NCI-H146 treated with DMSO at 0.1 percent for 48 hours (cell line): ENCODE measurements around the gene CAPN9.

ENCODE experiments used
- DNase-seq: peaks from one replicate; lab custom pipeline; 2025; ENCODE audit not compliant: unreplicated experiment; lab: John Stamatoyannopoulos, UW

Gene CAPN9

GRCh38 chr1:230821346-230821745 lies 74.2 kb downstream of the CAPN9 start:
- no peak for DNase-seq

- DNase-seq: no peak
Observed at GRCh38 chr1:230822092-230822581, 74.9 kb downstream of the CAPN9 start.

- no peak for DNase-seq
Observed at GRCh38 chr1:230823426-230823825, 76.2 kb downstream of the CAPN9 start.

- no peak for DNase-seq
Observed at GRCh38 chr1:230823931-230824381, 76.8 kb downstream of the CAPN9 start.

- DNase-seq: no peak
Observed at GRCh38 chr1:230824551-230824918, 77.3 kb downstream of the CAPN9 start.

- DNase-seq: no peak
Observed at GRCh38 chr1:230824919-230825721, 77.9 kb downstream of the CAPN9 start.

GRCh38 chr1:230825761-230826160 lies 78.6 kb downstream of the CAPN9 start:
- DNase-seq: no peak

- DNase-seq: no peak
Observed at GRCh38 chr1:230826166-230826875, 79.1 kb downstream of the CAPN9 start.

GRCh38 chr1:230827081-230827681 lies 80.0 kb downstream of the CAPN9 start:
- DNase-seq: no peak

- DNase-seq: no peak
Observed at GRCh38 chr1:230827801-230828200, 80.6 kb downstream of the CAPN9 start.

GRCh38 chr1:230828421-230828820 lies 81.2 kb downstream of the CAPN9 start:
- no peak for DNase-seq

- no peak for DNase-seq
Observed at GRCh38 chr1:230831771-230832170, 84.6 kb downstream of the CAPN9 start.

GRCh38 chr1:230832476-230832875 lies 85.3 kb downstream of the CAPN9 start:
- no peak for DNase-seq

GRCh38 chr1:230833511-230833910 lies 86.3 kb downstream of the CAPN9 start:
- no peak for DNase-seq

- no peak for DNase-seq
Observed at GRCh38 chr1:230834292-230834691, 87.1 kb downstream of the CAPN9 start.

GRCh38 chr1:230836347-230836746 lies 89.2 kb downstream of the CAPN9 start:
- no peak for DNase-seq

- no peak for DNase-seq
Observed at GRCh38 chr1:230836793-230837192, 89.6 kb downstream of the CAPN9 start.

GRCh38 chr1:230839173-230839572 lies 92.0 kb downstream of the CAPN9 start:
- no peak for DNase-seq

GRCh38 chr1:230842801-230843200 lies 95.6 kb downstream of the CAPN9 start:
- DNase-seq: no peak

GRCh38 chr1:230843503-230844309 lies 96.5 kb downstream of the CAPN9 start:
- DNase-seq: no peak

GRCh38 chr1:230844561-230844960 lies 97.4 kb downstream of the CAPN9 start:
- no peak for DNase-seq
